GM23338 (cell line): ENCODE results near the gene RTF1. TPM values are rescaled to one million over a fixed set of nuclear protein-coding genes. Genes with fewer than 3 reads are reported as not detected.

Experiments
- ATAC-seq: fragments of 200-7000 bp; cut with Tn5 transposase; 3 replicates; pipeline ENCODE4 v1.9.1; 2020
- DNase-seq: peaks from one replicate; pipeline ENCODE4 v3.0.0-alpha.2; 2015; ENCODE audit warnings: low spot score
- H2AFZ ChIP-seq: fragments of 200-600 bp; sonication (generic); 2 replicates; pipeline ENCODE4 v1.8.0; 2016; ENCODE audit warnings: antibody characterized with exemption, mild to moderate bottlenecking, moderate library complexity
- H3F3A ChIP-seq: fragments of 200-600 bp; sonication (generic); replicated peaks from 2 replicates; pipeline ENCODE4 v1.8.0; 2017; ENCODE audit warnings: antibody characterized with exemption, mixed run types, low read depth
- H3K27ac ChIP-seq: fragments of 200-600 bp; sonication (generic); 2 replicates; pipeline ENCODE4 v1.6.1; 2016; ENCODE audit warnings: low read depth
- H3K27me3 ChIP-seq: fragments of 200-600 bp; sonication (generic); 2 replicates; pipeline ENCODE4 v1.8.0; 2016; ENCODE audit warnings: mild to moderate bottlenecking, mixed run types, moderate library complexity; ENCODE audit not compliant: insufficient read depth
- H3K36me3 ChIP-seq: fragments of 200-600 bp; sonication (generic); 2 replicates; pipeline ENCODE4 v1.8.0; 2016; ENCODE audit warnings: mild to moderate bottlenecking; ENCODE audit not compliant: insufficient read depth
- H3K4me1 ChIP-seq: fragments of 200-600 bp; sonication (generic); 2 replicates; pipeline ENCODE4 v1.8.0; 2016; ENCODE audit warnings: mild to moderate bottlenecking, moderate library complexity; ENCODE audit not compliant: insufficient read depth
- H3K4me2 ChIP-seq: fragments of 200-600 bp; sonication (generic); 2 replicates; pipeline ENCODE4 v1.7.1; 2017; ENCODE audit warnings: mixed run types
- H3K4me3 ChIP-seq: fragments of 200-600 bp; sonication (generic); 2 replicates; pipeline ENCODE4 v1.6.1; 2016; ENCODE audit warnings: mixed run types
- H3K79me2 ChIP-seq: fragments of 200-600 bp; sonication (generic); replicated peaks from 2 replicates; pipeline ENCODE4 v1.8.0; 2017; ENCODE audit warnings: mild to moderate bottlenecking; ENCODE audit not compliant: insufficient read depth
- H3K9me2 ChIP-seq: fragments of 200-600 bp; sonication (generic); 2 replicates; pipeline ENCODE4 v1.8.0; 2017; ENCODE audit not compliant: insufficient read depth
- H4K20me1 ChIP-seq: fragments of 200-600 bp; sonication (generic); replicated peaks from 2 replicates; pipeline ENCODE4 v1.8.0; 2017; ENCODE audit warnings: mild to moderate bottlenecking; ENCODE audit not compliant: insufficient read depth
- H3K27ac Mint-ChIP-seq: 2 replicates; pipeline ENCODE4 v1.8.0; 2020; ENCODE audit warnings: inconsistent platforms, mild to moderate bottlenecking, moderate library complexity, mixed read lengths
- H3K27me3 Mint-ChIP-seq: 3 replicates; pipeline ENCODE4 v1.8.0; 2022; ENCODE audit warnings: low read depth, mild to moderate bottlenecking, moderate library complexity, mixed read lengths, inconsistent platforms; ENCODE audit not compliant: insufficient read depth, poor library complexity
- H3K36me3 Mint-ChIP-seq: 3 replicates; pipeline ENCODE4 v1.8.0; 2021; ENCODE audit warnings: low read depth, mild to moderate bottlenecking, inconsistent platforms, moderate library complexity, mixed read lengths
- H3K4me1 Mint-ChIP-seq: 3 replicates; pipeline ENCODE4 v1.8.0; 2020; ENCODE audit warnings: mild to moderate bottlenecking, inconsistent platforms, mixed read lengths
- H3K4me3 Mint-ChIP-seq: 3 replicates; pipeline ENCODE4 v1.8.0; 2021; ENCODE audit warnings: moderate library complexity, mild to moderate bottlenecking, inconsistent platforms, mixed read lengths
- H3K9me3 Mint-ChIP-seq: 3 replicates; pipeline ENCODE4 v1.8.0; 2020; ENCODE audit warnings: moderate library complexity, mild to moderate bottlenecking, inconsistent platforms, mixed read lengths
- CREB1 ChIP-seq: fragments of 250-450 bp; sonication (Bioruptor Pico); IDR thresholded peaks from 2 replicates; pipeline ENCODE4 v1.5.0; 2020; ENCODE audit warnings: low read depth, mild to moderate bottlenecking, moderate library complexity
- EZH2 ChIP-seq: fragments of 200-600 bp; sonication (generic); IDR thresholded peaks from one replicate; pipeline ENCODE4 v1.8.0; 2017; ENCODE audit warnings: antibody characterized with exemption, mild to moderate bottlenecking, low read depth; ENCODE audit not compliant: unreplicated experiment
- EZH2phosphoT487 ChIP-seq: fragments of 200-600 bp; sonication (generic); IDR thresholded peaks from one replicate; pipeline ENCODE4 v1.8.1; 2018; ENCODE audit warnings: antibody characterized with exemption; ENCODE audit not compliant: unreplicated experiment
- JUNB ChIP-seq: IDR thresholded peaks from one replicate; pipeline ENCODE4 v1.6.1; 2016; ENCODE audit warnings: antibody characterized with exemption; ENCODE audit not compliant: unreplicated experiment
- POLR2AphosphoS5 ChIP-seq: IDR thresholded peaks from 2 replicates; pipeline ENCODE4 v1.6.1; 2016; ENCODE audit warnings: antibody characterized with exemption, low read depth
- STAT1 ChIP-seq: IDR thresholded peaks from one replicate; pipeline ENCODE4 v1.6.1; 2016; ENCODE audit warnings: antibody characterized with exemption; ENCODE audit not compliant: unreplicated experiment
- ZNF114 ChIP-seq: fragments of 250-450 bp; sonication (Bioruptor Pico); IDR thresholded peaks from 2 replicates; pipeline ENCODE4 v1.5.0; 2020; ENCODE audit warnings: mild to moderate bottlenecking, moderate library complexity
- ZNF331 ChIP-seq: fragments of 250-450 bp; sonication (Bioruptor Pico); IDR thresholded peaks from 2 replicates; pipeline ENCODE4 v1.5.0; 2020; ENCODE audit warnings: low read depth, mild to moderate bottlenecking, moderate library complexity
- polyA plus RNA-seq: library from polyadenylated mRNA; unstranded; fragments of >200 nt; fragmentation: Nextera tagmentation; extraction: Ambion mirVana; gene quantifications from 2 replicates; pipeline ENCODE4 v1.2.1, GENCODE V29; 2016
- total RNA-seq: library from RNA; depleted of rRNA; stranded (reverse); fragments of >200 nt; shearing (Covaris generic); gene quantifications from 2 replicates; pipeline ENCODE4 v1.2.3, GENCODE V29; 2014
- TF ChIP-seq, protein P1 (sequence below): IDR thresholded peaks from one replicate; pipeline ENCODE4 v1.6.1; 2018; ENCODE audit warnings: antibody characterized with exemption; ENCODE audit not compliant: unreplicated experiment
- TF ChIP-seq, protein P2 (sequence below), 2 experiments: fragments of 200-600 bp in 1 of 2; sonication (generic) in 1 of 2; conservative IDR thresholded peaks; 2 replicates each; pipeline versions ENCODE4 v1.5.1 to v1.6.1; 2016 to 2017; ENCODE audit warnings: antibody characterized with exemption in 2 of 2, low read depth in 2 of 2, mild to moderate bottlenecking in 2 of 2, moderate library complexity in 1 of 2
- TF ChIP-seq, protein P3 (sequence below): IDR thresholded peaks from 2 replicates; pipeline ENCODE4 v1.6.1; 2016; ENCODE audit warnings: antibody characterized with exemption

Gene RTF1
- total and polyA plus RNA-seq, 2 experiments from 2014 or later = 38.1 to 298 TPM

DNA sequence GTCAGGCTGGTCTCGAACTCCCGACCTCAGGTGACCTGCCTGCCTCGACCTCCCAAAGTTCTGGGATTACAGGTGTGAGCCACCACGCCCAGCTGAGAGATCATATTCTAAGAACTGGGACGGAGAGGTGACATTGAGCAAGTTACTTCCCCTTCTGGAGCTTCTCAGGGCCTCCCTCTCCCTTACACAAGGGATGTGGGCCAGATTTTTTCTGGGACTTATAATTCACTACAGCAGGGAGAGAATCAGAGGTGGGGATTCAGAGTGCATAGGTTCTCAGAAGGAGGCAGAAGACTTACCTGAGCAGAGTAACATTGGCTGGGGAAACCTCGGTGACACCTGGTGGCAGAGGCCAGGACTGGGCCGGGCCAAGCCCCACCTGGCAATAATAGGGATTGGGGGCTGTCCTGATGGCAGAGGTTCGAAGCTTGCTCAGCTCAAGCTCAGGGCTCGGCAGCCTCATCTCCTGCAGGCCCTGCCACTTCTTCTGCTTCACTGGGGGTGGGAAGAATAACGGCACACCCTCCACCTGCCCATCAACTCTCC lies 90.0 kb downstream of the RTF1 start (continued):
- TF ChIP-seq, protein P1, sequence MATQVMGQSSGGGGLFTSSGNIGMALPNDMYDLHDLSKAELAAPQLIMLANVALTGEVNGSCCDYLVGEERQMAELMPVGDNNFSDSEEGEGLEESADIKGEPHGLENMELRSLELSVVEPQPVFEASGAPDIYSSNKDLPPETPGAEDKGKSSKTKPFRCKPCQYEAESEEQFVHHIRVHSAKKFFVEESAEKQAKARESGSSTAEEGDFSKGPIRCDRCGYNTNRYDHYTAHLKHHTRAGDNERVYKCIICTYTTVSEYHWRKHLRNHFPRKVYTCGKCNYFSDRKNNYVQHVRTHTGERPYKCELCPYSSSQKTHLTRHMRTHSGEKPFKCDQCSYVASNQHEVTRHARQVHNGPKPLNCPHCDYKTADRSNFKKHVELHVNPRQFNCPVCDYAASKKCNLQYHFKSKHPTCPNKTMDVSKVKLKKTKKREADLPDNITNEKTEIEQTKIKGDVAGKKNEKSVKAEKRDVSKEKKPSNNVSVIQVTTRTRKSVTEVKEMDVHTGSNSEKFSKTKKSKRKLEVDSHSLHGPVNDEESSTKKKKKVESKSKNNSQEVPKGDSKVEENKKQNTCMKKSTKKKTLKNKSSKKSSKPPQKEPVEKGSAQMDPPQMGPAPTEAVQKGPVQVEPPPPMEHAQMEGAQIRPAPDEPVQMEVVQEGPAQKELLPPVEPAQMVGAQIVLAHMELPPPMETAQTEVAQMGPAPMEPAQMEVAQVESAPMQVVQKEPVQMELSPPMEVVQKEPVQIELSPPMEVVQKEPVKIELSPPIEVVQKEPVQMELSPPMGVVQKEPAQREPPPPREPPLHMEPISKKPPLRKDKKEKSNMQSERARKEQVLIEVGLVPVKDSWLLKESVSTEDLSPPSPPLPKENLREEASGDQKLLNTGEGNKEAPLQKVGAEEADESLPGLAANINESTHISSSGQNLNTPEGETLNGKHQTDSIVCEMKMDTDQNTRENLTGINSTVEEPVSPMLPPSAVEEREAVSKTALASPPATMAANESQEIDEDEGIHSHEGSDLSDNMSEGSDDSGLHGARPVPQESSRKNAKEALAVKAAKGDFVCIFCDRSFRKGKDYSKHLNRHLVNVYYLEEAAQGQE = no peak
- no peak for TF ChIP-seq JUNB
- no peak for TF ChIP-seq CREB1 (CRISPR knock-in tag)

DNA sequence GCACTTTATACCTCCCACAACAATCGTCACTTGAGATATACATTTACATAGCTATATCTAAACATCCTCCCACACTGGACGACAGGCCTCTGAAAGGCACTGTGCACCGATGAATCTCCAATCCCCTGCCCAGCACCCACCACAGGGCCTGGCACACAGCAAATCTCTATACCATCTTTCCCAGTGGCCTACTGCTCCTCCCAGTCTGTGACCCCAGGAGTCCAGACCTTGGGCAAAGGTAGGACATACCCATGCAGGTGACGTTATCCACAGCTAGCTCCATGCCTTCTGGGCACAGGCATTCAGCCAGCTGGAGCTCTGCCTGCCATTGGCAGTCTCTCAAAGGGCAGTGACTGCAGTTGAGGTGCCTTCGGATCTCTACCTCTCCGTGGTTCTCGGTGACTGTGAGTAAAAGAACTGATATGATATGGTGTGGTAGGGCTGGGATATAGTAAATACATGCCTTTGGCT lies 91.0 kb downstream of the RTF1 start:
- H3K9me3 Mint-ChIP-seq = no peaks in the 10 kb centered on the region
- H3K4me3 Mint-ChIP-seq = no peak overlapping the region
- H3K36me3 ChIP-seq = no peaks in the 10 kb centered on the region
- H3K4me2 ChIP-seq = no peak overlapping the region
- no peak for ATAC-seq
- no peaks in the 10 kb centered on the region for H3K36me3 Mint-ChIP-seq
- H3K9me2 ChIP-seq = no peaks in the 10 kb centered on the region
- H2AFZ ChIP-seq = no peak overlapping the region
- no peak overlapping the region for H3K4me3 ChIP-seq
- TF ChIP-seq CREB1 (CRISPR knock-in tag) (no peak), JUNB (no peak), ZNF114 (no peak), STAT1 (no peak), EZH2 (no peak), POLR2AphosphoS5 (no peak), EZH2phosphoT487 (no peak), ZNF331 (CRISPR knock-in tag) (no peak)
- TF ChIP-seq, protein P2, sequence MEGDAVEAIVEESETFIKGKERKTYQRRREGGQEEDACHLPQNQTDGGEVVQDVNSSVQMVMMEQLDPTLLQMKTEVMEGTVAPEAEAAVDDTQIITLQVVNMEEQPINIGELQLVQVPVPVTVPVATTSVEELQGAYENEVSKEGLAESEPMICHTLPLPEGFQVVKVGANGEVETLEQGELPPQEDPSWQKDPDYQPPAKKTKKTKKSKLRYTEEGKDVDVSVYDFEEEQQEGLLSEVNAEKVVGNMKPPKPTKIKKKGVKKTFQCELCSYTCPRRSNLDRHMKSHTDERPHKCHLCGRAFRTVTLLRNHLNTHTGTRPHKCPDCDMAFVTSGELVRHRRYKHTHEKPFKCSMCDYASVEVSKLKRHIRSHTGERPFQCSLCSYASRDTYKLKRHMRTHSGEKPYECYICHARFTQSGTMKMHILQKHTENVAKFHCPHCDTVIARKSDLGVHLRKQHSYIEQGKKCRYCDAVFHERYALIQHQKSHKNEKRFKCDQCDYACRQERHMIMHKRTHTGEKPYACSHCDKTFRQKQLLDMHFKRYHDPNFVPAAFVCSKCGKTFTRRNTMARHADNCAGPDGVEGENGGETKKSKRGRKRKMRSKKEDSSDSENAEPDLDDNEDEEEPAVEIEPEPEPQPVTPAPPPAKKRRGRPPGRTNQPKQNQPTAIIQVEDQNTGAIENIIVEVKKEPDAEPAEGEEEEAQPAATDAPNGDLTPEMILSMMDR (conservative IDR thresholded peaks at IDR 0.05; ENCODE audit: low read depth in 2 of 2) = no peak
- TF ChIP-seq, protein P3, sequence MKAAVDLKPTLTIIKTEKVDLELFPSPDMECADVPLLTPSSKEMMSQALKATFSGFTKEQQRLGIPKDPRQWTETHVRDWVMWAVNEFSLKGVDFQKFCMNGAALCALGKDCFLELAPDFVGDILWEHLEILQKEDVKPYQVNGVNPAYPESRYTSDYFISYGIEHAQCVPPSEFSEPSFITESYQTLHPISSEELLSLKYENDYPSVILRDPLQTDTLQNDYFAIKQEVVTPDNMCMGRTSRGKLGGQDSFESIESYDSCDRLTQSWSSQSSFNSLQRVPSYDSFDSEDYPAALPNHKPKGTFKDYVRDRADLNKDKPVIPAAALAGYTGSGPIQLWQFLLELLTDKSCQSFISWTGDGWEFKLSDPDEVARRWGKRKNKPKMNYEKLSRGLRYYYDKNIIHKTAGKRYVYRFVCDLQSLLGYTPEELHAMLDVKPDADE = no peak
- no peaks in the 10 kb centered on the region; the same call in 1 of the 2 replicates for H4K20me1 ChIP-seq
- no peak overlapping the region for H3K27ac Mint-ChIP-seq
- no peak overlapping the region for H3K27ac ChIP-seq
- peaks cover 99% of the 10 kb centered on the region for H3K27me3 ChIP-seq
- no peak for DNase-seq
- H3K4me1 ChIP-seq = peaks cover 14% of the 10 kb centered on the region; the same call in 1 of the 2 replicates
- peaks cover 81% of the 10 kb centered on the region for H3K27me3 Mint-ChIP-seq
- peaks cover 11% of the 10 kb centered on the region; the same call in 1 of the 2 replicates for H3F3A ChIP-seq
- 0 out of 3 replicates have a peak, but pooled peaks cover 8% of the 10 kb centered on the region for H3K4me1 Mint-ChIP-seq
- H3K79me2 ChIP-seq = no peaks in the 10 kb centered on the region
